Midbrain (tissue), 1 donor: ENCODE measurements around the gene CNRIP1.

Source experiments
- DNase-seq: peaks from one replicate; lab custom pipeline; 2025; lab: John Stamatoyannopoulos, UW

The CNRIP1 gene

GRCh38 chr2:68292108-68292710 is 27.5 kb downstream of the CNRIP1 start:
- no peak for DNase-seq

DNA sequence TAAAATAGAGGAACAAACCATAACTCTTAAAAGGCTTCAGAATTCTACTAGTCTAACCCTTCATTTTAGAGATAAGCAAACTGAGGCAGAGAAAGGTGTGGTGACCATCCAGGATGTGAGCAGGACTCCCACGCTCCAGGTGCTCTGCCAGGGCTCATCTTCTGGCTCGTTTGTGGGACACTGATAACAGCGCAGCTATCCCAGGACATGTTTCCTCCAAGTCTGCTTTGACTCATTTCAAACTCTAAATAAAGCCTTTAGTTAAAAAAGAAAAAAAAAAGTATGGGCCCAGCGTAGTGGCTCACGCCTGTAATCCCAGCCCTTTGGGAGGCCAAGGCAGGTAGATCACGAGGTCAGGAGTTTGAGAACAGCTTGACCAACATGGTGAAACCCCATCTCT is 28.4 kb downstream of the CNRIP1 start:
- no peak for DNase-seq

- no peak for DNase-seq
These were observed 28.8 kb downstream of the CNRIP1 start for GRCh38 chr2:68290901-68291300.

DNA sequence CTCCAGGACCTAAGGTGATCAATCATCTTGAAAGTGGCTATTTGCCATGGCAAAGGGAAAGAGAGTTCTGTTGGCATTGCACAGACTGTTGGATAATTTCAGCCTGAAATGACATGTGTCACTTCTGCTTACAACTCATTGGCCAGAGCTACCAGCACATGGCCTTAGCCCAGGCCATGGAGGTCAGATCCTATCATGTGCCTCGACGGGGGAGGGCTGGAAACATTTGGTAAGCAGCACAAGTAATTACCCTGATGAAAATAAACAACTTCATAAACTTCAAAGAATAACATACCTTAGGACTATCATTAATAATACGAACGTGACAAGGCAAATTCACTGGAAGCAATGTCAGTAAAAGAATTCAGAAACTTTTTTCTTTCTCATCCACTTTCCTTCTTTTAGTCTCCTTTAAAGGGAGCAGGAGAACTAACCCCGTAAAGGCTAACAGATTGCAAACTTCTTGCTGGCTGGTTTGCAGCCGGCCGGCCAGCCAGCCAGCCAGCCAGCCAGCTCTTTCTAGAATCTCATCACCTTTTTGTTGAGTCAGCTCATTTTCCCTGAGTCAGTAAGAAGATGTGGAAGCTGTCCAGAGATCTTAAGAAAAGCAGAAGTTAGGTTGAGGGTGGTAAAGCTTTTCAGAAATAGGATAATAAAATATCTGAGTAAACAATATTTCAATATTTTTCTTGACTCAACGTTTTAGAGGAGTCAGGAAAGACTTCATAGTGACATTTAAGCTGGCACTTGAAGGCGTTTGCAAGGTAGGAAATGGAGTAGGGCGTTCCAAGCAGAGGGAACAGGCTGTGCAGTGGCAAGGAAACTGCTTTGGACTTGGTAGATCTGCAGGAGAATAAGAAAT is 31.9 kb downstream of the CNRIP1 start:
- peak; percentile 58 for DNase-seq

- peak; percentile 17 for DNase-seq
These were observed 34.9 kb downstream of the CNRIP1 start for GRCh38 chr2:68284896-68285295.

DNA sequence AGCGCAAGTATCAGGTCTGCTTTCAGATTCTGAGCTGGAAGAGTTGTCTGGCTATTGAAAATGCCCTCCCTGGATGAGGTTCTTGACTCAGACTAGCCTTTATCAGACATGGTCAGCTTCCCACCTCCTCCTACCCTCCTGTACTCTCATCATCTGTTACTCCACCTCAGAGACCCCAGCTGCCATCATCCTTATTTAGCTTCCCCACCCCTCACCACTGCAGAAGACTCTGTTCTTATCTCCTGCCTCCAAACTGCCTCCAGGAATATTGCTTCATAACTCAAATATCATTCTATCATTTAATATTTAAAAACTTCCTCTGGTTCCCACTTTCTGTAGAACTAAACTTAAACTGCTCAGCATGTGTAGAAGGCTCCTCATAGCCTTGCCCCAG is 36.3 kb downstream of the CNRIP1 start:
- DNase-seq = no peak

DNA sequence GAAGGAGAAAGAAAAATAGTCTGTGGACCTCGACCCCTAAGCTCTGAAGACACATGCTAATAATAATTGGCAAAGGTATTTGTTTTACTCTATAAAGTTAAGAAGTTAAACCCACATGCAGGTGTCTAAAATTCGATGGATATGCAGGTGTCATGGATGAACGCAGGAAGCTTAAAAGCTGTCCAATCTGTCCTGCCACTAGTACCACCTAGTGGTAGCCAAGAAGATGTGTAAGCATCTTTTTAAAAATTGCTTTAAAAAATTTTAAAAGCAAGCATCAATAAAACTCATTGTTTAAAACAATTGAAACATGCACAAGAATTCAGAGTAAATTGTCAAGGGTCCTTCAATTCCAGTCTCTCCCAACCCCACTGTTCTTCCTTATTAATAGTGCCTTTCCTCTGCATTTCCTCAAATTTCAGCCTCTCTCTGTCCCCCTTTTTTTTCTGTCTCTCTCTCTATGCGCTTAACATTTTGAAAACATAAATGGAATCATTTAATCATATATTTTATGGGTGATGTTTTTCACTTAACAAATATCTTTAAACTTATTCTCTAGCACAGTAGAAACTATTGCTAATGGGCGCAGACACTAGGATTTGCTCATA is 36.8 kb downstream of the CNRIP1 start:
- DNase-seq = peak; percentile 39

DNA sequence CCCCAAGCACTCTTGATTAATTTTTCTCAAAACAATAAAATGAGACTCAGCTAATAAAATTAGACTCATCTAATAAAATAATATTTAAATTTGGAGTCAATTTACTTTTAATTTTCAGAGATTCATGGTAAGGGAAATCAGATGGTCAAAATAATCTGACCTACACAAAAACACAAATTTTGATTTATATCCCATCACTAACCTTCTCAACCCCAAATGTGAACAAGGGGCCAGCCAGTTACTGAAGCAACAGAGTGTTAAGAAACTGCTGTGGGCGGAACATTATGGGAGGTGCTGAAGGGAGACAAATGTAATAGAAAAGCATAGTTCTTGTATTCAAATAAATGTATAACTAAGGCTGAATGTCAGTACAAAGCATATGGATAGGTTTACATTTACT is 39.0 kb downstream of the CNRIP1 start:
- DNase-seq = no peak

- DNase-seq = no peak
These were observed 39.4 kb downstream of the CNRIP1 start for GRCh38 chr2:68280348-68280747.

DNA sequence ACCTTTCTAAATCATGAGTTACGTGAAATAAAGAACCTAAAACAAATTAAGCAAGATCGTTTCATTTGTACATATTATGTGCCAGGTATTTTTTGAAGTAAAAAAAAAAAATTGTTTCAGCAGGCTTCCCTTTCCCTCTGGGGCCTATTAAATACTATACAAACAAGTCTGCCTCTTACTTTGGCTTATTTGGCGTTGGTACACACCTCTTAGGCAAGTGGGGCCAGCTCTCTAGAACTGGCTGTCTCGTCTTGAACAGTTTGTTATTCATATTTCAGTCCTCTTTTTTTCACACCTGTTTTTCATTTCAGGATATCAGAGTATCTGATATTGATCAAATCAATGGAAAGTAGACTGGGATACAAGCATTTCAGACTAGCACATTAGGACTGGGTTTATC is 40.1 kb downstream of the CNRIP1 start:
- no peak for DNase-seq

- DNase-seq = no peak
These were observed 41.6 kb downstream of the CNRIP1 start for GRCh38 chr2:68278169-68278568.

GRCh38 chr2:68274022-68274421 is 45.7 kb downstream of the CNRIP1 start:
- DNase-seq = no peak

- DNase-seq = peak; percentile 62
These were observed 47.3 kb downstream of the CNRIP1 start for GRCh38 chr2:68272246-68272994.

DNA sequence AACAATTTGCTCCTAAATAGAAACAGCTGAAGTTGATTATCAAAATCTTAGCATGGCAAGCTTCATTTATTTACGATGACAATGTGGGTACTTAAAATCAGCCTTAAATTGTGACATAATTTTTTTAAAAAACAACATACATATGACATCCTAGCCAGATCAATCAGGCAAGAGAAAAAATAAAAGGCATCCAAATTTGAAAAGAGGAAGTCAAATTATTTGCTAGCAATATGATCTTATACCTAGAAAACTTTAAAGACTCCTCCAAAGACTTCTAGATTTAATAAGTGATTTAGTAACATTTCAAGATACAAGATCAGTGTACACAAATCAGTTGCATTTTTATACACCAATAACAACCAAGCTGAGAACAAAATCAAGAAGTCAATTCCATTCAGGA is 53.1 kb downstream of the CNRIP1 start:
- DNase-seq = no peak

DNA sequence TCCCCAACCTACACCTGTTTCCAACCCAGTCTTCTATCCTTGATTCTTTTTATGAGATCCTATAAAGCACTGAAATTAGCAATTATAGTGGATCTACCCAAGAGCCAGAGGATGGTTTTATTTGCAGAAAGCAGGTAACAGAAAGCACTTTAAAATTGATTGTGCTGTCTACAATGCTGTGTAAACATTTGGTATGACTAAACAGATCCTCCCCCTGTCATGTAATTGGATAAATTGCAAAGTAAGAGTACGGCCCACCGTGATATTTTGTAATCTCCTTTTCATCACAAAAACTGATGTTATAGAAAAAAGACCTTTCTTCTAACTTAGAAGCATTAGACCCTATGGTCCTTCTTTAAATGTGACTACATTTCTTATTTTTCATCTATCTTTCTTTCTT is 56.1 kb downstream of the CNRIP1 start:
- no peak for DNase-seq

DNA sequence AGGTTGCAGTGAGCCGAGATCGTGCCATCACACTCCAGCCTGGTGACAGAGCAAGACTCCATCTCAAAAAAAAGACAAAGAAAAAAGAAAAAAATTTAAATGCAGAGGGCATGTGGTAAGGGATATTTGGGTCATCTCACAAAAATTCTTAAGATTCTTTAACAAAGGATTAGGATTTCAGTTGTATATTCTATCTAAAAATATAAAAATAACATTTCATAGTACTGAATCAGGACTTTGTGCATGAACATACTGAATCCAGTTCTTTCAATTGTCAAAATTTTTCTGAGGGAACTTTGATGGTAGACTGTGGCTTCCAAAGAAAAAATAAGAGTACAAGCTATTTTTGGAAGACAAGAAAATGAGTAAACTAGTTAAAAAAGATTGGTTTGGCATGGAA is 60.9 kb downstream of the CNRIP1 start:
- DNase-seq = no peak

GRCh38 chr2:68256093-68256450 is 63.7 kb downstream of the CNRIP1 start:
- peak; percentile 17 for DNase-seq

GRCh38 chr2:68253219-68254068 is 66.3 kb downstream of the CNRIP1 start:
- DNase-seq = peak; percentile 9

DNA sequence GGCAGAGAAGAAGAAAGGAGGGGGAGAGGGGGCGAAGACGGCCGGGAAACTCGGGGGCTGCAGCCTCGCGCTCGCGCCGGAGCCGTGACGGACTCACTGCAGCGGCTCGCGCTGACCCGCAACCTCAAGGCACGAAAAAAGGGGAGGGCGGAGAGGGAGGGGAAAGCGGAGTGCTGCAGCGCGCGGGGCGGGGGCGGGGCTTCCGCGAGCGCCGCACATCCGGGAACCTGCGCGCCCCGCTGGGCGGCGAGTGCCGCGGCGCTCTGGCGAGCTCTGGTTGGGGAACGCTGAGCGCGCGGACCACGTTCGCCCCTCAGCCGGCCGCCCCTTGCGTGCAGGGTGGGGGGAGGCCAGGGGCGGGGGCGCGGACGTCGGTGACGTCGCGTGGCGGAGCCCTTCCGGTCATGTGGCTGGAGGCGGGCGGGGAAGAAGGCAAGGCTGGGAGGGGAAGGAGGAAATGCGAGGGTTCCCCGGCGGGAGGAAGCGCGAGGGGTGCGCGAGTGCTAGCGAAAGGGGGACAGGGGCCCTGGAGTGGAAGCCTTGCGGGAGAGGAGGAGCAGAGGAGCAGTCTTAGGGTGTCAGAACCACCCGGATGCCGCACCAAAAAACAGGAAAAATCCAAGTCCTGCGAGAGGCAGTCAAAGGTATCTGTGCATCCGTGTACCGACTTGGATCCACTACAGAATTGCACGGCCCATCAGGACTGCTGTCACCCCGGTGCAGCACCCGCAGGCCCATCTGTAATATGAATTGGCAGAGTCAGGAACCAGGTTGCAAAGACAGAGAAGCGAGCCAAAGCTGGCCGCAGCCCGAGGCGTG is 67.1 kb downstream of the CNRIP1 start, which contains the start of gene PPP3R1:
PPP3R1 (minus strand) TSS at position 133 of the 819 bp plus-strand sequence. CDS start 405 bp downstream, outside the sequence.
- peak; percentile 98 for DNase-seq

DNA sequence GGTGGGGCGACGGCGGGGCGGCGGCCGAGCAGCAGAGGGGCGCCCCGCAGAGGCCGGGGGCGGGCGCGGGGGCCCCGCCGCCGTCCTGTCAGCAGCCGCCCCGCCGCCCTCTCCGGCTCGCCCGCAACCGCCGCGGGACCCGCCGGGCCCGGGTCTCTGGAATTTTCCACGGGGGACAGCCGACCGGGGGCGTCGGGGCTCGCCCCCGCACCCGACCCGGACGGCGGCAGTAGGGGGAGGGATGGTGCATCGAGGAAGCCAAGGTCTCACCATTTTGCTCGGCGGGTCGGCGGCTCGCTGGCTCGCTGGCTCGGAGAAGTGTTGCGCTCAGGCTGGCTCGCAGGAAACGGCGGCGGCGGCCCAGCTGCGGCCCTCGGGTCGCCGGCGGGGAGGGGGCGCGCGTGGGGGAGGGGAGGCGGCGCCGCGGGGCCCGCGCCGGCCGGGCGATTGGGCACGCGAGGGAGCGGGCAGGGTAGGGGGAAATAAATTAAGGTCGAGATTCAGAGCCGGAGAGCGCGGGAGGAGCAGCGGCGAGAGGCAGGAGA is 67.8 kb downstream of the CNRIP1 start:
- DNase-seq = no peak
